ENCODE results near the gene GUCY1A2.

Gene GUCY1A2

GRCh38 chr11:106761240-106761639 is 257.0 kb downstream of the GUCY1A2 start:
- no peaks in the 10 kb centered on the region for H3K9me3 ChIP-seq
- no peak overlapping the region for H3K27ac ChIP-seq
- H3K36me3 ChIP-seq = no peaks in the 10 kb centered on the region

GRCh38 chr11:106748059-106748458 is 270.2 kb downstream of the GUCY1A2 start:
- H3K27me3 ChIP-seq = no peaks in the 10 kb centered on the region
- H3K36me3 ChIP-seq = no peaks in the 10 kb centered on the region
- H3K4me3 ChIP-seq (ENCODE audit: low read depth in 1 of 2, low read length in 1 of 2) = no peak overlapping the region
- no peak overlapping the region for H3K27ac ChIP-seq
- H3K9me3 ChIP-seq = no peaks in the 10 kb centered on the region
- no peak for TF ChIP-seq CTCF (IDR thresholded peaks at IDR 0.05)
- no peaks in the 10 kb centered on the region for H3K4me1 ChIP-seq (ENCODE audit: control insufficient read depth in 1 of 2, insufficient read depth in 1 of 2, low read depth in 1 of 2, low read length in 1 of 2)

More at GRCh38 chr11:106761240-106761639, 257.0 kb downstream of the GUCY1A2 start:
- no peak for TF ChIP-seq CTCF (IDR thresholded peaks at IDR 0.05)
- no peak overlapping the region for H3K4me3 ChIP-seq (ENCODE audit: low read depth in 1 of 2, low read length in 1 of 2)
- H3K27me3 ChIP-seq = no peaks in the 10 kb centered on the region
- H3K4me1 ChIP-seq (ENCODE audit: control insufficient read depth in 1 of 2, insufficient read depth in 1 of 2, low read depth in 1 of 2, low read length in 1 of 2) = no peaks in the 10 kb centered on the region

GRCh38 chr11:106745941-106746340 is 272.3 kb downstream of the GUCY1A2 start:
- no peak for TF ChIP-seq CTCF (IDR thresholded peaks at IDR 0.05)
- no peak overlapping the region for H3K4me3 ChIP-seq (ENCODE audit: low read depth in 1 of 2, low read length in 1 of 2)
- H3K27me3 ChIP-seq = no peaks in the 10 kb centered on the region
- no peaks in the 10 kb centered on the region for H3K4me1 ChIP-seq (ENCODE audit: control insufficient read depth in 1 of 2, insufficient read depth in 1 of 2, low read depth in 1 of 2, low read length in 1 of 2)
- no peaks in the 10 kb centered on the region for H3K36me3 ChIP-seq
- no peaks in the 10 kb centered on the region for H3K9me3 ChIP-seq
- no peak overlapping the region for H3K27ac ChIP-seq

- no peaks in the 10 kb centered on the region for H3K4me1 ChIP-seq (ENCODE audit: control insufficient read depth in 1 of 2, insufficient read depth in 1 of 2, low read depth in 1 of 2, low read length in 1 of 2)
- no peaks in the 10 kb centered on the region for H3K27me3 ChIP-seq
- H3K27ac ChIP-seq = no peak overlapping the region
- TF ChIP-seq CTCF (IDR thresholded peaks at IDR 0.05) = no peak
- H3K9me3 ChIP-seq = no peaks in the 10 kb centered on the region
- no peaks in the 10 kb centered on the region for H3K36me3 ChIP-seq
- no peak overlapping the region for H3K4me3 ChIP-seq (ENCODE audit: low read depth in 1 of 2, low read length in 1 of 2)
Measured at GRCh38 chr11:106733635-106734034, 284.6 kb downstream of the GUCY1A2 start.

GRCh38 chr11:106728859-106729258 is 289.4 kb downstream of the GUCY1A2 start:
- no peak overlapping the region for H3K4me3 ChIP-seq (ENCODE audit: low read depth in 1 of 2, low read length in 1 of 2)
- no peaks in the 10 kb centered on the region for H3K9me3 ChIP-seq
- no peaks in the 10 kb centered on the region for H3K27me3 ChIP-seq
- no peaks in the 10 kb centered on the region for H3K4me1 ChIP-seq (ENCODE audit: control insufficient read depth in 1 of 2, insufficient read depth in 1 of 2, low read depth in 1 of 2, low read length in 1 of 2)
- no peaks in the 10 kb centered on the region for H3K36me3 ChIP-seq
- no peak overlapping the region for H3K27ac ChIP-seq
- no peak for TF ChIP-seq CTCF (IDR thresholded peaks at IDR 0.05)

- Histone ChIP-seq H3K4me1 (ENCODE audit: control insufficient read depth in 1 of 2, insufficient read depth in 1 of 2, low read depth in 1 of 2, low read length in 1 of 2) (no peaks in the 10 kb centered on the region), H3K36me3 (no peaks in the 10 kb centered on the region), H3K27ac (no peak overlapping the region), H3K9me3 (no peaks in the 10 kb centered on the region), H3K4me3 (ENCODE audit: low read depth in 1 of 2, low read length in 1 of 2) (no peak overlapping the region), H3K27me3 (no peaks in the 10 kb centered on the region)
- no peak for TF ChIP-seq CTCF (IDR thresholded peaks at IDR 0.05)
Measured at GRCh38 chr11:106728379-106728778, 289.9 kb downstream of the GUCY1A2 start.
